HepG2 (cell line): Measurements from ENCODE around the gene ARAP1. TPM values are rescaled to one million over a fixed set of nuclear protein-coding genes. Genes with fewer than 3 reads are reported as not detected.
A peak's percentile ranks its signal among the peaks of the same experiment; 100 is the strongest.

Source experiments
- AKAP8 ChIP-seq: sonication (generic); formaldehyde crosslinking; IDR thresholded peaks from 2 replicates; pipeline ENCODE4 v1.5.1; 2020; ENCODE audit warnings: mild to moderate bottlenecking, missing genetic modification reagents
- HCFC1 ChIP-seq: fragments of 150-350 bp; IDR thresholded peaks from 2 replicates; pipeline ENCODE4 v1.6.1; 2014; ENCODE audit warnings: low read depth, low read length
- HDAC2 ChIP-seq: sonication (generic); formaldehyde crosslinking; IDR thresholded peaks from 2 replicates; pipeline ENCODE4 v1.4.0; 2020; ENCODE audit warnings: missing genetic modification reagents
- IKZF4 ChIP-seq: sonication (generic); formaldehyde crosslinking; IDR thresholded peaks from 2 replicates; pipeline ENCODE4 v1.5.1; 2020; ENCODE audit warnings: borderline replicate concordance, mild to moderate bottlenecking, low read depth, missing genetic modification reagents; ENCODE audit errors: not compliant biosample characterization
- KLF11 ChIP-seq: IDR thresholded peaks from 2 replicates; pipeline ENCODE4 v1.6.1; 2016; ENCODE audit warnings: missing compliant biosample characterization
- MBNL3 ChIP-seq: fragments of 250-450 bp; sonication (Bioruptor Pico); conservative IDR thresholded peaks from 2 replicates; pipeline ENCODE4 v1.8.0; 2022; ENCODE audit warnings: mild to moderate bottlenecking, inconsistent platforms
- MEIS2 ChIP-seq: sonication (generic); formaldehyde crosslinking; IDR thresholded peaks from 2 replicates; pipeline ENCODE4 v1.9.0; 2021; ENCODE audit warnings: mild to moderate bottlenecking, missing genetic modification reagents
- MXD1 ChIP-seq: sonication (generic); formaldehyde crosslinking; IDR thresholded peaks from 2 replicates; pipeline ENCODE4 v1.4.0; 2020; ENCODE audit warnings: mild to moderate bottlenecking, missing genetic modification reagents
- NR1H2 ChIP-seq: sonication (generic); formaldehyde crosslinking; IDR thresholded peaks from 2 replicates; pipeline ENCODE4 v1.8.1; 2022; ENCODE audit warnings: low read depth, missing genetic modification reagents, borderline replicate concordance
- PRDM15 ChIP-seq: sonication (generic); formaldehyde crosslinking; IDR thresholded peaks from 2 replicates; pipeline ENCODE4 v1.4.0; 2020; ENCODE audit warnings: missing genetic modification reagents
- SMAD3 ChIP-seq: sonication (generic); formaldehyde crosslinking; IDR thresholded peaks from 2 replicates; pipeline ENCODE4 v1.4.0; 2020; ENCODE audit warnings: missing genetic modification reagents
- STAT5B ChIP-seq: sonication (generic); formaldehyde crosslinking; IDR thresholded peaks from 2 replicates; pipeline ENCODE4 v1.4.0; 2020; ENCODE audit warnings: missing genetic modification reagents
- TAF15 ChIP-seq: fragments of 200-400 bp; formaldehyde crosslinking; IDR thresholded peaks from one replicate; pipeline ENCODE4 v1.6.1; 2018; ENCODE audit warnings: mild to moderate bottlenecking, low read depth, low read length; ENCODE audit not compliant: poor library complexity, severe bottlenecking
- TCF12 ChIP-seq, 2 experiments: fragments of 450-650 bp in 1 of 2; sonication (generic) in 1 of 2; formaldehyde crosslinking in 1 of 2; IDR thresholded peaks; 2 replicates each; pipeline versions ENCODE4 v1.6.1 to v1.8.0; 2017 to 2022; ENCODE audit warnings: antibody characterized with exemption in 1 of 2, mild to moderate bottlenecking in 1 of 2, missing genetic modification reagents in 1 of 2, moderate library complexity in 1 of 2
- TSC22D2 ChIP-seq: sonication (generic); formaldehyde crosslinking; IDR thresholded peaks from 2 replicates; pipeline ENCODE4 v1.5.1; 2020; ENCODE audit warnings: missing genetic modification reagents, mild to moderate bottlenecking, borderline replicate concordance
- ZBTB49 ChIP-seq: sonication (generic); formaldehyde crosslinking; IDR thresholded peaks from 2 replicates; pipeline ENCODE4 v1.4.0; 2020; ENCODE audit warnings: missing genetic modification reagents, borderline replicate concordance
- ZNF772 ChIP-seq: sonication (generic); formaldehyde crosslinking; IDR thresholded peaks from 2 replicates; pipeline ENCODE4 v1.5.0; 2020; ENCODE audit warnings: mild to moderate bottlenecking, missing genetic modification reagents
- ZSCAN5A ChIP-seq: sonication (generic); formaldehyde crosslinking; IDR thresholded peaks from 2 replicates; pipeline ENCODE4 v1.8.0; 2022; ENCODE audit warnings: mild to moderate bottlenecking, missing genetic modification reagents, borderline replicate concordance
- ZSCAN9 ChIP-seq: IDR thresholded peaks from 2 replicates; pipeline ENCODE4 v1.6.1; 2016; ENCODE audit warnings: borderline replicate concordance
- polyA plus RNA-seq, 8 experiments: library from polyadenylated mRNA; depleted of rRNA in 3 of 8; stranded (reverse) in 7 of 8; unstranded in 1 of 8; fragments of >200 nt; fragmentation: Illumina TruSeq in 4 of 8; extraction: Trizol in 4 of 8; gene quantifications; 2 replicates each; pipeline versions ENCODE4 v1.2.1 to v1.2.3, GENCODE V29; 2011 to 2016; ENCODE audit warnings: low read depth in 4 of 8, missing spikeins in 1 of 8, mixed read lengths in 1 of 8; ENCODE audit not compliant: insufficient read depth in 1 of 8
- total RNA-seq, 5 experiments: library from RNA; depleted of rRNA; stranded (reverse); fragments of >200 nt; fragmentation: Illumina TruSeq; extraction: Trizol; gene quantifications; 2 replicates each; pipeline ENCODE4 v1.2.3, GENCODE V29; 2016; ENCODE audit warnings: low read depth in 1 of 5

ARAP1 gene
- total and polyA plus RNA-seq, 2 of the 13 experiments (the other 11 are each of a cell fraction or from before 2014, with no cell fraction given) = 43.2 to 55.5 TPM

GRCh38 chr11:72676861-72677341 lies 75.3 kb downstream of the ARAP1 start (continued):
- TF ChIP-seq TAF15 (no peak), ZNF772 (CRISPR knock-in tag) (peak; percentile 27; the same call in 1 of the 2 replicates), STAT5B (CRISPR knock-in tag) (0 out of 2 replicates have a peak, but pooled peaks have one; percentile 58), MBNL3 (no peak), ZBTB49 (CRISPR knock-in tag) (no peak), TSC22D2 (CRISPR knock-in tag) (peak; percentile 63; the same call in 1 of the 2 replicates), TCF12 (IDR thresholded peaks at IDR 0.05) (no peak), TCF12 (CRISPR knock-in tag; IDR thresholded peaks at IDR 0.05) (0 out of 2 replicates have a peak, but pooled peaks have one; percentile 38), SMAD3 (CRISPR knock-in tag) (0 out of 2 replicates have a peak, but pooled peaks have one; percentile 32), ZSCAN9 (CRISPR knock-in tag) (peak; percentile 40; the same call in 1 of the 2 replicates), PRDM15 (CRISPR knock-in tag) (no peak), HDAC2 (CRISPR knock-in tag) (peak; percentile 20; the same call in 1 of the 2 replicates), MXD1 (peak; percentile 56; the same call in 1 of the 2 replicates), NR1H2 (no peak), AKAP8 (CRISPR knock-in tag) (peak; percentile 67; the same call in 1 of the 2 replicates), HCFC1 (no peak), KLF11 (CRISPR knock-in tag) (0 out of 2 replicates have a peak, but pooled peaks have one; percentile 38), IKZF4 (CRISPR knock-in tag) (peak; percentile 38), ZSCAN5A (CRISPR knock-in tag) (0 out of 2 replicates have a peak, but pooled peaks have one; percentile 34), MEIS2 (CRISPR knock-in tag) (0 out of 2 replicates have a peak, but pooled peaks have one; percentile 50)
